HFF-Myc (cell line): ENCODE data around the gene INAFM2.

Source experiments
- DNase-seq: peaks from one replicate; pipeline ENCODE4 v3.0.0-alpha.2; 2011; ENCODE audit warnings: low read depth; ENCODE audit errors: extremely low read depth
- H3K4me3 ChIP-seq: replicated peaks from 2 replicates; pipeline ENCODE4 v1.5.1; 2011; ENCODE audit warnings: low read depth, mild to moderate bottlenecking, control low read depth, low read length
- CTCF ChIP-seq: IDR thresholded peaks from 2 replicates; pipeline ENCODE4 v1.5.1; 2012; ENCODE audit warnings: mild to moderate bottlenecking, low read depth, low read length, control low read depth; ENCODE audit errors: missing control alignments

The INAFM2 gene

GRCh38 chr15:40336744-40337122 lies 13.2 kb downstream of the INAFM2 start:
- DNase-seq: no peak
- no peak overlapping the region for H3K4me3 ChIP-seq
- TF ChIP-seq CTCF: peak; percentile 7

GRCh38 chr15:40337597-40337996 lies 14.1 kb downstream of the INAFM2 start:
- no peak for TF ChIP-seq CTCF
- no peak overlapping the region for H3K4me3 ChIP-seq
- DNase-seq: no peak

GRCh38 chr15:40338041-40338657 lies 14.7 kb downstream of the INAFM2 start:
- no peak for DNase-seq
- H3K4me3 ChIP-seq: no peak overlapping the region
- peak; percentile 79 for TF ChIP-seq CTCF

- DNase-seq: no peak
- no peak for TF ChIP-seq CTCF
- H3K4me3 ChIP-seq: peak overlapping the region; percentile 39; the same call in 1 of the 2 replicates
Measured at GRCh38 chr15:40338921-40339620, 15.6 kb downstream of the INAFM2 start.

GRCh38 chr15:40339621-40339945 lies 16.1 kb downstream of the INAFM2 start:
- no peak for DNase-seq
- TF ChIP-seq CTCF: no peak
- H3K4me3 ChIP-seq: peak overlapping the region; percentile 39

- peak overlapping the region; percentile 39 for H3K4me3 ChIP-seq
- no peak for TF ChIP-seq CTCF
- DNase-seq: no peak
Measured at GRCh38 chr15:40340038-40340739, 16.7 kb downstream of the INAFM2 start.
